IPS-18c (cell line): ENCODE results near the gene DHX32.

ENCODE experiments used
- H3K4me3 ChIP-seq: 2 replicates; pipeline ENCODE4 v1.7.0; 2013; ENCODE audit warnings: low read depth, mild to moderate bottlenecking, low read length, moderate library complexity; ENCODE audit not compliant: insufficient read depth
- H3K9me3 ChIP-seq: one replicate; pipeline ENCODE4 v1.6.1; 2013; ENCODE audit warnings: mild to moderate bottlenecking, low read length, moderate library complexity; ENCODE audit not compliant: control insufficient read depth, insufficient read depth

The DHX32 gene

DNA sequence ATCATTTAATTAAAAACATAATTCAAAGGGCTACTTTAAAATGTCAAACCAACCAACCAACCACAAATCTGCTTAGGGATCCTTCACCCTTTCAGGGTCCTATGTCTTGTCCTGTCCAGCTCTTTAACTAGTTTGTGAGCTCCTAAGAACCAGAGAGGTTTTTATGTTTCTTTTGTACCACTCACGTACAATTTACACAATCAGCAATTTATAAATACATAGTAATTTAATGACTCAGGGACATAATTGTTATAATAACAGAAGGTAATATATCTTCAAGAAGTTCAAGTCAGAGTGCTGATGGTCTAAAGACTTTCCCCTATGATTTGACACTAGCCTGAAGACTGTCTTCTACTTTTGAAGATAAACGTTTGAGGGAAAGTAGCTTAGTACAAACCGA is 16.0 kb downstream of the DHX32 start:
- no peaks in the 10 kb centered on the region for H3K9me3 ChIP-seq
- H3K4me3 ChIP-seq, result no peak overlapping the region

DNA sequence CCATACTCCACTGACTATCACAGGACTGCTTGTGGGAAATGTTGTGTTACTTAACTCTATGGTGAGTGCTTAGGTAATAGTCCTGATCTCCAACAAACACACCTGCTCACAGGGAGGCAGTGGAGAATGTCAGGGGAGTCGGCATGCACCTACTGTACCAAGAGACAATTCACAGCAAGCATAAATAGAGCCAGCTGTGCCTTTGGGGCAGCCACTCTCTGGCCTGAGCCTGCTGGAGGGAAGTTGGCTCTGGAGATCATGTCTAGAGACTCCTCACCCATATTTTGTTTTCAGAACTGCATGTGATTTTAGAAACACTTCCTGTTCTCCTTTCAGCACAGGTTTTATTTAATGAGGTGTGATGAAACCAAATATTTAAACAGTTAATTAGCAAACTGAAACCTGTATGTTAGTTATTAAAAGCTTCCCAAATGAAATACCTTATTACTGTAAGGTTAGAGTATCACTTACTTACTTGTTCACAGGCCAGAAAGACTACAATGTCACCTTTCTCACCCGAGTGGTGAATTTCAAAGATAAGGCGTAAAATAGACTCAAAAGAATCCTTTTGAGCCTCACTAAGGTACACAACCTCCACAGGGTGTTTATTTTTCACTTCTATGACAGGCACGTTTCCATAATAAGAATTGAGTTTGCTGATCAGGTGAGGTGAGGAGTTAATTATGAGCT is 21.8 kb downstream of the DHX32 start:
- Histone ChIP-seq H3K4me3 (no peak overlapping the region), H3K9me3 (no peaks in the 10 kb centered on the region)

DNA sequence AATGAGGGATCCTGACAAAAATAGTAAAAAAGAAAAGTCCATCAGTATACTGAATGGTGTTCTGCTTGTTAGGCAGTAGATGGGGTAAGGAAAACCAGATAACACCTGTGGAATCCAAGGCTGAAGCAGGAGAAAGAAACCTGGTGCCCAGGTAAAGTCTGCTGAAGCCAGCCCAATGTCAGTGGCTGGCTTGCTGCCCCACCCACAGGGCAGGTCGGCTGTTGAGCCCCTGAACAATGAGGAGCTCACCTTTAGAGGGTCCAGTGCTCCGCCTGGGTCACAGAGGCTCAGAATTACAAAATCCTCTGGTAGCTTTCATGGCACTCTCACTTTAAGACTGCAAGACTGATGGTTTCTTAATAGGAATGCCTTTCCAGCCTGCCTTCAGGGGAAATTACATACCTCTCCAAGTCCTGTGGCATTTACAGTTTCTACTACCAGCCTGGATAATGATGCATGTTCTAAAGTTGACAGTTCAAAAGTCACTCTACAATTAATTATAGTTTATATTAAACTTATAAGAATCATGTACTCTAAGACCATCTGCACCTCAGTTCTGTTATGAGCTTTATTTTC is 23.8 kb downstream of the DHX32 start:
- H3K9me3 ChIP-seq, result no peaks in the 10 kb centered on the region
- H3K4me3 ChIP-seq, result no peak overlapping the region

DNA sequence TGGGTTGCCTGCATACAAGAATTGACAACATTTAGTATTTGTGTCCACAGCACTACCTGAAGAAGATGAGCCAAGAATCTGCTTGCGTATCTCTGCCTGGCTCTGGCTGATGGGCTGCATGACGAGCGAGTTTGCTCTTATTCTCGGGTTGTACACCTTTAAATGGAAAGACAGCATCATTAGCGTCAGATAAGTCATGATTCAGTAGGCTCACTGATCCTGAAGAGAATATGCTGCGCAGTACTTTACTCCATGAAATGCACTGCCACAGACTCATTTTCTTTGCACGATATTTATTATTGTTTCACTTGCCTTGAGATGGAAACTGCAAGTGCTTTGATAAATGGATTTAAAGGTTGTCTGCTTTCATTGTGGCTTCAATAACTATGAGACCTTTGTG is 28.6 kb downstream of the DHX32 start:
- no peak overlapping the region for H3K4me3 ChIP-seq

DNA sequence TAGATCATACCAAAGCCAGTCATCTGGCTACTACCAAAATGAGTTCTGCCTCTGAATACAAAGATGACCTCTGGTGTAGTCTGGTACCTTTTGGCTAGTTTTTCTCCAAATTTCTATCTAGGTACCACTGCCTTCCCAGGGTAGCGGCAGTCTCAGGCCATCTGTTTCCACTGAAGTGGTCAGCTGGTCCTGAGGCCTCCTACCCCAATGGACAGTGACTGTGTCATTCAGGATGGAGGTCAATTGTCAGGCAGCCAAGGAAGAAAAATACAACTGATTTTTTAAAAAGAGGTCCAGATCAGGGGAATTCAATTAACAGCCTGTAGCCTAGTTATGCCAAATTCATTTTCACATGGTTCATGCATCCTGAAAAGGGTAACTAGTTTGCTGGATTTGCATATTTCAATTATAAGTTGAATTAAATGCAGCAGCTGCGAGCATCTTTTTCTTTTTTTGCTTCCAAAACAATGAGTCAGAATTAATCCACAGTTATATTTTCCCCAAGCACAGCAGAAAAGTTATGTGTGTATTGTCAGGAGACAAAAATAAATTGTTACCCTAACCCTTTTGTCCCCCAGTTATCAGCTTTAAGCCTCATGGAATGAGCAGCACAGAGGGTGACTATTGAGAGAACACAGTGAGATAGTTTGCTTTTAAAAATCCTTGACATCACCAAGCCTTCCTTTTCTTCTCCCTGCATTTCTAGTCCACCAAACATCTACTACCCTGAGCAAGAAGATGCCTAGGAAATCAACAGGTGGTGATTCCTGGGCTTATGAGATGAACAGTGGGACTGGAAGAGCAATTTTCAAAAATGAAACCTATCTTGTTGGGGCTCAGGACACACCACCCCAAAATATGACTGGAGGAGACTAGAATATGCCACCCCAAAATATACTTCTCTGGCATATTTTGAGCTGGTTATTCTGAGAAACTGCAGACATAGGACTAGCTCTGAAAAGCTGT is 30.0 kb downstream of the DHX32 start:
- no peak overlapping the region for H3K4me3 ChIP-seq
- no peaks in the 10 kb centered on the region for H3K9me3 ChIP-seq

More for the DNA sequence above, 28.6 kb downstream of the DHX32 start:
- no peaks in the 10 kb centered on the region for H3K9me3 ChIP-seq

DNA sequence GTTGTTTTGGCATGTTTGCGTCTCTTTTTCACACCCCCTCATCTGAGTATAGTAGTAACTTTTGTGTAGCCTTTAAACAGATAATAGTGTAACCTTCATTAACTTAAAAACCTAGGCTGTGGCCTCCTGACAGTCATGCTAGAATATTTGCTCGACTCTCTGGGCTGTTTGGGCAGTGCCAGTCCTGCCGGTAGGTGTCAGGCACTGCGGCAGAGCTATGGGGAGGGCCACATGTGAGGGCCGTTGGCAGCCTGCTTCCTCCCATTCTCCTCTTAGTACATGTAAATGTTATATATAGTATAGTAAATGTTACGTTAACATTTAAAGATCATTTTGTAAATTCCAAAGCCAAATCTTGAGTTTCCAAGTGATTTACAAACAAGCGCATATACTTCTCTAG is 31.6 kb downstream of the DHX32 start:
- Histone ChIP-seq H3K4me3 (no peak overlapping the region), H3K9me3 (no peaks in the 10 kb centered on the region)

DNA sequence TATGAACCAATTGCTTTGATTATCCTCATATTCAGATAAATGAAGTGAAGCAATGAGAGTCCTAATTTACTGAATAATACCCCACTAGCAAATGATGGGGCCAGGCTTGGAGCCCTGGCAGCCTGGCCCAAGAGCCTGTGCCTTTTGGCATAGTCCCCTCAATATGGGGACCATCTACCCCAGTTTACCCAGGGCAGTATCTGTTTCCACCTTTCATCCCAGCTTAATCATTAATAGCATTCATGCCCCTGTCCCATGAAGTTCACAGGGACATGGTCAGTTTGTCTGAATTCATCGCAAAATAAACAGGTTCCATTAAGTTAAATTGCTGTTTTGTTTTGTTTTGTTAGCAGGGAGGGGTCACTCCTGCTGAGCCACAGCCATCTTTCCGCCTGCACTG is 32.2 kb downstream of the DHX32 start:
- Histone ChIP-seq H3K9me3 (no peaks in the 10 kb centered on the region), H3K4me3 (no peak overlapping the region)

DNA sequence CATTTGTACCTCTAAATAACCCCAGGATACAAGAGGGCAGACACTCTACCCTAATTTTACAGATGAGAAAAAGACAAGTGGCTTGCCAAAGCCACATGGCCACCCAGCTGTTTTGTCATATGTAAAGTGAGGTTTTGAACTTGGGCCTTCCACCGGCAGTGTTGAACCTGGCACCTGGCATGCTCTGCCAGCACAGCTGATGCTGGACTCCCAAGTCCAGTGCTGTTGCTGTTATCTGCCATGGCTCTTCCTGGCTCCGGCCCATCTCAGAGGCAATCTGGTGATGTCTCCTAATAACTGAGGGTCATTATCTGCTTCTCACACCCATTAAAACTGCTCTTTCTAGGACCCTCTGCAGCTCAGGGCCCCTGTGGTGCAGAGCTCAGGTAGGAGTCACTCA is 32.7 kb downstream of the DHX32 start:
- H3K4me3 ChIP-seq, result no peak overlapping the region
- no peaks in the 10 kb centered on the region for H3K9me3 ChIP-seq

DNA sequence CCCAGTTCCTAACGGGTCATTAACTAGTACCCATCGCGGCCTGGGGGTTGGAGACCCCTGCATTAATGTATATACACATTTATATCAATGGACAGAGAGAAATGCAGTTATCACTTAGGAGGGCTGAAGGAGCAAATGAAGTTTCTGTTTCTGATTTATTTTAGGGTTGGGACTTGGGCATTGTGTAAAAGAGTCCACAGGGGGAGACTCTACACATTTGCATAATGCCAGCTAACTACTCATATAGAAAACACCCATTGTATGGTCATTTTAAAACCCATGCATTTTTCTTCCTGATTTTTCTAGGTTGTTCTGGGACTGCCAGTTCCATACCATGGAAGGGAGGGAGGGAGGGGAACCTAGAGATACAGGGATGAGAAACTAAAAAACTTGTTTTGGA is 34.2 kb downstream of the DHX32 start:
- H3K4me3 ChIP-seq, result no peak overlapping the region
- no peaks in the 10 kb centered on the region for H3K9me3 ChIP-seq

DNA sequence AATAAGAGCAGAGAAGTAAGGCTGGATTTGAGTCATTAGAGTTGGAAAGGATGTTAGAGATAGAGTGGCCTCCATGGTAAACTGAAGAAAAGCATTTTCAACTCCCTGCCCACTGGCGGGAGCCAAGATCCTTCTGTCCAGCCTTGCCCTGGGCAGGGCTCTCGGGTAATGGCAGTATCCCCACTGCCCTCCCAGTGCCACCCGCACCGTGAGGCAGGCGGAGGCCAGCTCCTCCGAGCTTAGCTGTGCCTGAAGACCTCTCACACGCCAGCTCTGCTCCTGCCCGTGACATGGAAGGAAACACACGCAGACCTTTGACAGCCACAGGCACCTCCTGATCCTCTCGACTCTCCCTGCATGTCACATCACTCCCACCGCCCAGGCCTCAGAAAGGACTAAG is 35.5 kb downstream of the DHX32 start:
- Histone ChIP-seq H3K9me3 (no peaks in the 10 kb centered on the region), H3K4me3 (no peak overlapping the region)

DNA sequence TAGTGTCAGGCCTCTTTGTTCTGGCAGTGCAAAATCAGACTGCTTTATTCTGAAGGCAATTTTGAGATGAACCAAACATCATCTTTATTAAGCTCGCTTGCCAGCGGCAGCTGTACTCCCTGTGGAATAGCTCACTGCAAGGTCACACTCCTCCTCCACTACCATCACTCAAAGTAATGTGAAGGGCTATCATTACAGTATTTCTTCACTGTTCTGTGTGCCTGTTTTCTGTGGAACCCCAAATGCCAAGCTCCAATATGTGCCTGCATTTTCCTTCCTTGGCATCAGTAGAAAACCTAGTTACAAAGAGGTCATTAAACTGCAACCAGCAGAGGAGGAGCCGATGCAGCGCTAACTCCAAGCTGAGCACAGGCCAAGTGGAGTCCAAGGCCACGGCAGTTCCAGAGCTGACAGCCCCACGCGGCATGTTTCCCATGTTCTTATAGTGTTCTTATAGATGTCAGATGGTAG is 36.3 kb downstream of the DHX32 start:
- no peak overlapping the region for H3K4me3 ChIP-seq
- H3K9me3 ChIP-seq, result no peaks in the 10 kb centered on the region

DNA sequence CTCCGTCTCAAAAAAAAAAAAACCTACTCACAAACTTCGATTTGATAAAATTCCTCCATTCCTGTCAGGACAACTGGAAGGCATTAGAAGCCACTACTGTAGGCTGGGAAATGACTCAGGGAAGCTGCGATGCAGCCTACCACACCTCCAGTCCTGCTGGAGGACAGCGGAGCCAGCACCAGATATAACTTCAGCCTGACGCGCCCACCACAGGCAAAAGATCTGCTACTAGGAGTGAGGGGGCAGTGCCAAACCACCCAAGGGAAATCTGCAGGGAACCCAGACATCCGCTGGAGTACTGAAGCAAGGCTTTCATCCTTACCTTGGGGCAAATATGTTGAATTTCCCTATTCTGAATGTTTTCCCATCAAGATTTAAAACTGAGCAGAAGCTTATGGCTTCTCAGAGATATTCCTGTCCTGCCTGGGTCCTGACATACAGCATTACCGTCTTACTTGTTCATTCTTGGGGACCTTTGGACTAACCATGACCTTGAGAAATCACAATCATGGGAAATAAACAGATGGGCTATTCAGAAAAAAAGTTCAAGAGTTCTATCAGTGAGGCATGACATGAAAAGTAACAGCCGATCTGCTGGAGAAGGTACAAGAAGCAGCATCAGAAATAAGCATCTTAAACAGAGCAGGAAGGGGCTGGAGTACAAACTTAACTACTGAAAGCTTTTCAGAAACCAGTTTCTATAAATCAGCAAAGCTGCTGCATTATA is 37.3 kb downstream of the DHX32 start:
- no peaks in the 10 kb centered on the region for H3K9me3 ChIP-seq

DNA sequence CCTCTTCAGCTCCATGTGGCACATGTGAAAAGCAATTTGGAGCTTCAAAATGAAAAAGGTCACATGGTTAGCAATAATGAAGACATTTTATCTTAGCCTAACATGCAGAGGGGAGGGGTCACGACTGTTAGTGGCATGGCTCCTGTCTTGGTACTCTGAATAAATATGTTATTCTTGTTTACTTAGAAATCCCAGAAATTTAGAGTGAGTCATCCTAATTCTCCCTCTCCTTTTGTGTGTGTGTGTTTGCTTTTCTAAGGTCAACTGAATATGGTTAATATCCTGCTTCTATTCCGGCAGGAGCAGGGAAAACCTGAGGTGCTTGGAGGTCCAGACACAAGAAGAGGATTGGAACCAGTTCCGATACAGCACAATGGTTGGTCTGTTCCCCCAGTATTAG is 40.1 kb downstream of the DHX32 start:
- no peaks in the 10 kb centered on the region for H3K9me3 ChIP-seq
- no peak overlapping the region for H3K4me3 ChIP-seq

More for the DNA sequence above, 37.3 kb downstream of the DHX32 start:
- no peak overlapping the region for H3K4me3 ChIP-seq

DNA sequence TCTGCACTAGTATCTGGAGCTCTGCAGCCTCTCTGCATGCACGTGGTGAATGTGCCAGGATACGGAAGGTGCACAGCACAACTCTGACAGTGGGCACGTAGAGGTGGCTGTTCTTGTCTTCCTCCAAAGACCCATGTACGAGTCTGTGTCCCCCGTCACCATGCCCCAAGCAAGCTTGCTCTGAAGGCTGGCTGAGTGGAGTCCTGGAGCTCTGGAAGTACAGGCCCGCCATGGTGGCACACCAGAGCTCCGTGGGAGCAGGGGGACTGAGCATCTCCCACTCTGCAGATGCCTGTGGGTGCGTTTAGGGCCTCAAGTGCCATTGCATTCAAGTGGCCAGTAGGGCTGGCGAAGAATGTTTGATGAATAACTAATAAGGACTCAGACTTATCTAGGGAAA is 40.7 kb downstream of the DHX32 start:
- Histone ChIP-seq H3K9me3 (no peaks in the 10 kb centered on the region), H3K4me3 (no peak overlapping the region)

DNA sequence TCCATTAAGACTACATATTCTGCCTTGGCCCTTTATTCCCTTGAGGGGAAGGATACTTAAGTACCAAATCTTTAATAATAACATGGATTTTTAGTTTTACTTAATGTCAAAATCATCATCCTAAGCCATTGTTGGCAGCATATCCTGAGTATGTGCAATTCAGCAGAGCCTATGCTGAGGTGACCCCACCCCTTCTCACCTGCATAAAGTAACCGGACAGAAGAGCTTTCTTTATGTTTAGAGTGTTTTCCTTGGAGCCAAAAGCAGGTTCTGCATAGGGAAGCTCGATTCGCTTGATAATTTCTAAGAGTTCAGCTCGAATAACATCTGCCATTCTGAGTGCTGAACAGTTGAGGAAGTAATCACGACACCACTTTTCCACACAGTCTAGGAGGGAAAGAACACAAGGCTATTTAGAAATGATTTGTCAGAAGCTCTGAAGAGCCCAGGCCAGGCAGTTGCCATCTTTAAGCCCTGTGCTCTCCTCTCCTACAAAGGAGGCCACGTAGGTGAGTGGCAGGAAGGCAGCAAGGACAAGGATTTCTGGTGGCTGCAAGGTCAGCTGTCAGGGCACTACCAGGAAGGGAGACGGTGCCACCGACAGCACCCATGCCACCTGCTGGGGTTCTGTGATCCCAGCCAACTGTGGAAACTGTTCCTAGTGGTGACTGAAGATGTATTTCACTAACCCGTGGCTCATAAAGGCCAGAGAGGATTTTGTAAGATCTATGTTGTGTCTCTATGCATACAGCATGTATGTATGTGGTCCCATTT is 42.1 kb downstream of the DHX32 start:
- H3K9me3 ChIP-seq, result no peaks in the 10 kb centered on the region
- no peak overlapping the region for H3K4me3 ChIP-seq

DNA sequence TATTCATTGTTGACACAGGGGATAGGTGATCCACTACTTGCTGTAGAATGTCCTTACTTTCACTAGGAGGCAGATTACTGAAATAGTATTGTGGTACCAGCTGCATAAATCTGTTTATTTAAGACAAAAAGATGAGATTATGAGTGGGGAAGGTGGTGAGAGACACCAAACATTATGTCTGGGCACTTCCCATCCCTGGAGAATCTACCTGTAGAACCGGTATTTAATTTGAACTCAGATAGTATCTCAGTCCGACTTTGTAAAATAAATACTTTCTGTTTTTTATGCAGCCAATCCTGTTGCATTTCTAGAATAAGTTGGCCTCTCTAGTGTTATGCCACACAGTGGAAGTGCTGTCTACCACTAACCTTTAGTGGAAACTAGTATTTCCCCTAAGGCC is 44.3 kb downstream of the DHX32 start:
- Histone ChIP-seq H3K9me3 (no peaks in the 10 kb centered on the region), H3K4me3 (no peak overlapping the region)

DNA sequence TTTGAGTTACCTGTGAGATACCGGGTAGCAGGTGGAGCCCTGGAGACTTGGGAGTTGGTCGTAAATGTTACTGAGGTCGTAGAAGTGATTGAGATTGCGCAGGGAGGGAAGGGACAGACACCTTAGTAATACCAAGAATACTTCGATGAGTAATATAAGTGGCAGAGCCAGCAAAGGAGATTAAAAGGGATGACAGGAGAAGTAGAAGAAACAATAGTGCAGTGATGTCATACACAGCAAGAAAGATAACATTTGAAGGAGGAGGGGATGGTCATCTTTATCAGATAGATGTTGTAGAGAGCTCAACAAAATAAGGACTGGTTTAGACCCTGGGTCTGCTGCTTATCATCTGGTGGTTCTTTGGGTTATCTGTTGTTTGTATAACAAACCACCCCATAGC is 52.8 kb downstream of the DHX32 start:
- H3K4me3 ChIP-seq, result no peak overlapping the region
- H3K9me3 ChIP-seq, result no peaks in the 10 kb centered on the region
